Measurements from ENCODE around the gene CYBC1.

- TF ChIP-seq POLR2A (IDR thresholded peaks at IDR 0.05; ENCODE audit: low read depth, low read length) (no peak), CTCF (conservative IDR thresholded peaks at IDR 0.05; ENCODE audit: low read depth, low read length) (no peak), RAD21 (IDR thresholded peaks at IDR 0.05; ENCODE audit: low read length) (no peak), BHLHE40 (IDR thresholded peaks at IDR 0.05; ENCODE audit: low read depth, low read length) (no peak), MAFK (IDR thresholded peaks at IDR 0.05; ENCODE audit: low read depth, low read length) (no peak), ELK1 (IDR thresholded peaks at IDR 0.05; ENCODE audit: borderline replicate concordance, low read depth, low read length) (no peak), SMC3 (IDR thresholded peaks at IDR 0.05; ENCODE audit: low read depth, low read length) (no peak), CEBPB (IDR thresholded peaks at IDR 0.05; ENCODE audit: low read depth, low read length) (no peak), MXI1 (IDR thresholded peaks at IDR 0.05; ENCODE audit: borderline replicate concordance, low read depth, low read length) (no peak), RCOR1 (IDR thresholded peaks at IDR 0.05; ENCODE audit: insufficient replicate concordance, low read length) (no peak), FOS (IDR thresholded peaks at IDR 0.05; ENCODE audit: low read depth, low read length) (no peak), CHD1 (IDR thresholded peaks at IDR 0.05; ENCODE audit: low read depth, low read length) (no peak), RFX5 (IDR thresholded peaks at IDR 0.05; ENCODE audit: low read depth, low read length) (no peak), USF2 (IDR thresholded peaks at IDR 0.05; ENCODE audit: low read depth, low read length) (no peak)
These were observed 33.3 kb upstream of the CYBC1 start for GRCh38 chr17:82483836-82484235.

Measured in IMR-90 (cell line).